Fibroblast of skin of back (primary cell): ENCODE measurements around the gene TNXB. TPM values are rescaled to one million over a fixed set of nuclear protein-coding genes. Genes with fewer than 3 reads are reported as not detected.

Experiments used
- DNase-seq: peaks from one replicate; pipeline ENCODE4 v3.0.0-alpha.2; 2013
- polyA plus RNA-seq, 2 experiments: library from polyadenylated mRNA; unstranded; fragments of 120-200 nt; gene quantifications; one replicate each; pipeline ENCODE4 v1.2.1, GENCODE V29; 2013; ENCODE audit not compliant: insufficient read length in 2 of 2

The TNXB gene, protein sequence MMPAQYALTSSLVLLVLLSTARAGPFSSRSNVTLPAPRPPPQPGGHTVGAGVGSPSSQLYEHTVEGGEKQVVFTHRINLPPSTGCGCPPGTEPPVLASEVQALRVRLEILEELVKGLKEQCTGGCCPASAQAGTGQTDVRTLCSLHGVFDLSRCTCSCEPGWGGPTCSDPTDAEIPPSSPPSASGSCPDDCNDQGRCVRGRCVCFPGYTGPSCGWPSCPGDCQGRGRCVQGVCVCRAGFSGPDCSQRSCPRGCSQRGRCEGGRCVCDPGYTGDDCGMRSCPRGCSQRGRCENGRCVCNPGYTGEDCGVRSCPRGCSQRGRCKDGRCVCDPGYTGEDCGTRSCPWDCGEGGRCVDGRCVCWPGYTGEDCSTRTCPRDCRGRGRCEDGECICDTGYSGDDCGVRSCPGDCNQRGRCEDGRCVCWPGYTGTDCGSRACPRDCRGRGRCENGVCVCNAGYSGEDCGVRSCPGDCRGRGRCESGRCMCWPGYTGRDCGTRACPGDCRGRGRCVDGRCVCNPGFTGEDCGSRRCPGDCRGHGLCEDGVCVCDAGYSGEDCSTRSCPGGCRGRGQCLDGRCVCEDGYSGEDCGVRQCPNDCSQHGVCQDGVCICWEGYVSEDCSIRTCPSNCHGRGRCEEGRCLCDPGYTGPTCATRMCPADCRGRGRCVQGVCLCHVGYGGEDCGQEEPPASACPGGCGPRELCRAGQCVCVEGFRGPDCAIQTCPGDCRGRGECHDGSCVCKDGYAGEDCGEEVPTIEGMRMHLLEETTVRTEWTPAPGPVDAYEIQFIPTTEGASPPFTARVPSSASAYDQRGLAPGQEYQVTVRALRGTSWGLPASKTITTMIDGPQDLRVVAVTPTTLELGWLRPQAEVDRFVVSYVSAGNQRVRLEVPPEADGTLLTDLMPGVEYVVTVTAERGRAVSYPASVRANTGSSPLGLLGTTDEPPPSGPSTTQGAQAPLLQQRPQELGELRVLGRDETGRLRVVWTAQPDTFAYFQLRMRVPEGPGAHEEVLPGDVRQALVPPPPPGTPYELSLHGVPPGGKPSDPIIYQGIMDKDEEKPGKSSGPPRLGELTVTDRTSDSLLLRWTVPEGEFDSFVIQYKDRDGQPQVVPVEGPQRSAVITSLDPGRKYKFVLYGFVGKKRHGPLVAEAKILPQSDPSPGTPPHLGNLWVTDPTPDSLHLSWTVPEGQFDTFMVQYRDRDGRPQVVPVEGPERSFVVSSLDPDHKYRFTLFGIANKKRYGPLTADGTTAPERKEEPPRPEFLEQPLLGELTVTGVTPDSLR (N-terminal part only)
- polyA plus RNA-seq (2013, experiment 1 of 2; ENCODE audit: insufficient read length), result 50.1 TPM
- 35.9 TPM for polyA plus RNA-seq (2013, experiment 2 of 2; ENCODE audit: insufficient read length)

DNA sequence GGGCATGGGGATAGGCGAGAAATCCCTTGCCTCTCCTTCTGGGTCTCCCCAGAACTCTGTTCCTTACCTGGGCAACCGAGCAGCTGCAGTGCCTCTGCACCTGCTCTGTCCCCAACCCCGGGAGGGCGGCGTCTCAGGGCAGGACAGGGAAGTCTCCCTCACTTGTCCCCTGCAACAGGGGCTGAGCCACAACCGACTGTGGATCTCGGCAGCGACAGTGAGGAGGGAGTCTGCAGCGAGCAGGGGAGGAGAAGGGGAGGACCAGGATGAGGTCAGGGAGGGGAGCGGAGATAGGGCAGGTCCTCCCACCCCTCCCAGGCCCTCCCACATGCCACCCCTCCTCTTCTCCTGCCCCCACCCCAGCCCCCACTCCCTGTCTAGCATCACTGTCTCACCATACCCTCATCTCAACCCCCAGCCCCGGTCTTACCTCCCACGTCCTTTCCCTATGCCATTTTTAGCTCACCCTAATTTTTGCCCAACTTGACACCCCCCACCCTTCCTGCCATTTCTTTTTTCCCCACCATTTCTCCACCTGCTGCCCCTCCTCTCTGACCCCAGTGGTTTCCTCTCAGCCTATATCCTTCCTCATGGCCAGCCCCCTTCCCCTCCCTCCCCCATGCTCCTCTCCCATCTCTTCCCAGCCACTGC, at the start of gene TNXB:
Gene TNXB (minus strand): TSS at position 225 of the 651 bp plus-strand sequence. CDS start 11,140 bp downstream, outside the sequence.
- DNase-seq, result no peak

DNA sequence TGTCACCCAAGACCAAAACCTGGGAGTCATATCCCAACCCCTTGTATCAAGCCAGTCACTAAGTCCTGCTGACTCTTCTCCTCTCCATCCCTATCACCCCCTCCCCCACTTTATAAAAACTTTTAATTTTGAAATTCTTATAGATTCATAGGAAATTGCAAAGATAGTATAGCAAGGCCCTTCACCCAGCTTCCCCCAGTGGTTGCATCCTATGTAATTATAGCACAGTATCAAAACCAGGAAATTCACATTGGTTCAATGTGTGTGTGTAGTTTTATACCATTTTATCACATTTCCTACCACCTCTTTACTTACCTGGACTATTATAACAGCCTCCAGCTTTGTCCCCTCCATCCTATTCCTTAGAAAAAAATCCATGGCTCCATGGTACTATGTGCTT, 48.9 kb upstream of the TNXB start:
- DNase-seq, result no peak

DNA sequence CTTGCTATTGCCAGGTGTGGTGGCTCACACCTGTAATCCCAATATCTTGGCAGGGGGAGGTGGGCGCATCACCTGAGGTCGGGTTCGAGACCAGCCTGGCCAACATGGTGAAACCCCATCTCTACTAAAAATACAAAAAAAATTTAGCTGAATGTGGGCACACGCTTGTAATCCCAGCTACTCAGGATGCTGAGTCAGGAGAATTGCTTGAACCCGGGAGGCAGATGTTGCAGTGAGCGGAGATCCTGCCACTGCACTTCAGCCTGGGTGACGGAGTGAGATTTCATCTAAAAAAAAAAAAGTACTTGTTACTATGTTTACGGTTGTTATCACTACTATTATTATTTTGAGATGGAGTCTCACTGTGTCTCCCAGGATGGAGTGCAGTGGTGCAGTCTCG, 47.8 kb upstream of the TNXB start:
- DNase-seq, result no peak

DNA sequence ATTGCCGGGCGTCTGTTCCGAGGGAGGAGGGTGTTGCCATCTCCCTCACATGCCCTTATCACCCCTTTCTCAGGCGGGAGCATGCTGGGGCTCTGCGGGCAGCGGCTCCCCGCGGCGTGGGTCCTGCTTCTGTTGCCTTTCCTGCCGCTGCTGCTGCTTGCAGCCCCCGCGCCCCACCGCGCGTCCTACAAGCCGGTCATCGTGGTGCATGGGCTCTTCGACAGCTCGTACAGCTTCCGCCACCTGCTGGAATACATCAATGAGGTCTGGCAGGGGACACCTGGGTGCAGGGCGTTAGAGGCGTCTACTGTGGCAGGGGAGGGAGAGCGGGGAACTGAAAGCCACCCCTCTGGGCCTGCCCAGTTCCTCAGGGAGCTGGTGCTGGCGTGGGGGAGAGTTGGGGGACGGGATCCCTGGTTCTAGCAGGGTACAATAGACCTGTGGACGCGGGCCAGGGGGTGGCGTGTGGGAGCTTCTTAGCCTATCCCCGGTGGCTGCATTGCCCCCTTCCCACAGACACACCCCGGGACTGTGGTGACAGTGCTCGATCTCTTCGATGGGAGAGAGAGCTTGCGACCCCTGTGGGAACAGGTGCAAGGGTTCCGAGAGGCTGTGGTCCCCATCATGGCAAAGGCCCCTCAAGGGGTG, 45.5 kb upstream of the TNXB start:
- peak; percentile 66 for DNase-seq

DNA sequence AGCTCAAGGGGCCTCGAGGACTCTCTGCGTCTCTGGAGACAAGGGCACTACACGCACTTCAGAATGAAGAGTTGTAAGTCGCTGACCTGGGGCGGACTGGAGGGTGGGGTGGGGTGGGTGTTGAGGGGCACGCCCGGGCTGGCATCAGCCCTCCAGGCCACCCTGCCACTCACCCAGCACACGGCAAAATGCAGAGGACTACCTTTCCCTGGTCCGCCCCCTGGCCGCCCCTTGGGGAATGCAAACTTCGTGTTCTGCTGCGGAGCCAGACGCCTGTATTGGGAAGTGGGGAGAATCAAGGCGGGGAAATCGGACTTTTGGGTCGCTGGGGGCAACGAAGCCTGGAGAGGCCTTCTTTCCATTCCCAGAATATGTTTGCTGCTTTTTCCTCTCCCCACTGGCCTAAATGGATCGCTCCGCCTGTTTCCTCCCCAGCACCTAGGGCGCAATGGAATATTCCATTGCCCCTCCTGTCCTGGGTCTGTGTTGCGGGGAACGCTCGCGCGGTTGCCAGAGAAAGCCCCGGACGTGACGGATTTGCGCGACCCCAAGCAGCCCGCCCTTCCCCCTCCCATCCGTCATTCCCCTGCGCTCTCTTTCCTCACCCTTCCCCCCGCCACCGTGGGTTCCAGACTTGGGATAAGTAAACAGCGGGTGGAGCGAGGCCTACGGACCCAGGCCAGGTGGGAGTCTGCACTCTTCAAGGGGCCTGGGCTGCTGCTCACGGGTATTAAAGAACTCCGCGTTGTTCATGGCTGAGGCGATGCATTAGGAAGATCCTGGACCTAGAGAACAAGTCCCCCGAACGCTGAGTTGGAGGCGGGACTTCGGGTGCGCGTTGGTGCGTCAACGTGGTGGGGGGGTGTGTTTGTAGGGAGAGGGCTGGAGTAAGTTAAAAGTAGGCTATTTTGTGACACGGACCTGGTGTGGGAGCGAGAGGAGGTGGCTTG, 44.7 kb upstream of the TNXB start, which contains the start of gene PPT2:
Gene PPT2 (plus strand): TSS at position 578 of the 950 bp plus-strand sequence. CDS start 454 bp downstream, outside the sequence.
- DNase-seq, result peak; percentile 93

DNA sequence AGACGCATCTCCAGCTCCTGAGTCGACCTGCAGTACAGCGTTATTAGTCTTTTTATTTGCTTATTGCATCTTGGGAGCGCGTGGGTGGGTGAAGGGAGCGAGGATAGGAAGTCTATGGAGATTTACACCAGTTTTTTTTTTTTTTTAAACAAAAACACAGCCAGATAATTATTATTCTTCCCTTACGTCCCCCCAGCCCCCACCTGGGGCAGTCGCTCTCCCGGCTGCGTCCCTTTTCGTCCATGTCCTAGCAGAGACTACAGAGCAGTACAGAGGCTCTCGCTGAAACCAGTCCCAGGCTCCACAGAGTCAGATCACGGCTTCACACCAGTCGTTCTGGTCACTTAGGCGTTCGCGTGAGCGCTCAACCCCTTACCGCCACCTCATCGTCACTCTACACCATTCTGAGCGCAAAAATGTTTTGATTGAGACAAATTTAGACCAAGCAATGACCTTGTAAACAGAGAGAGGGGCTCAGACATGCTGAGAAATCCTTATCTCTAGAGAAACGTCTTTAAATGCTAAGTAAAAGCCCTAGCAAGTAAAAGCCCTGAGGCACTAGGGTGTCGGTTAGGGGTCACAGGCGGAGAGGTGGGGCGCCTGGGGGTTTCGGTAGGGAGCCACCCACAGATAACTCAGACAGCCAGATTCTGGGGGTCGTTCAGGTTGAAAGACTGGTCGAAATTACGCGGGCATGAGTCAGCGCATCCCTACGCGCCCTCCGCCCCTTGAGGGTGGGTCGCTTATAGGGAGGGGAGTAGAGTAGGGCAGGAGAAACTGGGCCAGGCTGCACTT, 43.8 kb upstream of the TNXB start:
- peak; percentile 57 for DNase-seq

DNA sequence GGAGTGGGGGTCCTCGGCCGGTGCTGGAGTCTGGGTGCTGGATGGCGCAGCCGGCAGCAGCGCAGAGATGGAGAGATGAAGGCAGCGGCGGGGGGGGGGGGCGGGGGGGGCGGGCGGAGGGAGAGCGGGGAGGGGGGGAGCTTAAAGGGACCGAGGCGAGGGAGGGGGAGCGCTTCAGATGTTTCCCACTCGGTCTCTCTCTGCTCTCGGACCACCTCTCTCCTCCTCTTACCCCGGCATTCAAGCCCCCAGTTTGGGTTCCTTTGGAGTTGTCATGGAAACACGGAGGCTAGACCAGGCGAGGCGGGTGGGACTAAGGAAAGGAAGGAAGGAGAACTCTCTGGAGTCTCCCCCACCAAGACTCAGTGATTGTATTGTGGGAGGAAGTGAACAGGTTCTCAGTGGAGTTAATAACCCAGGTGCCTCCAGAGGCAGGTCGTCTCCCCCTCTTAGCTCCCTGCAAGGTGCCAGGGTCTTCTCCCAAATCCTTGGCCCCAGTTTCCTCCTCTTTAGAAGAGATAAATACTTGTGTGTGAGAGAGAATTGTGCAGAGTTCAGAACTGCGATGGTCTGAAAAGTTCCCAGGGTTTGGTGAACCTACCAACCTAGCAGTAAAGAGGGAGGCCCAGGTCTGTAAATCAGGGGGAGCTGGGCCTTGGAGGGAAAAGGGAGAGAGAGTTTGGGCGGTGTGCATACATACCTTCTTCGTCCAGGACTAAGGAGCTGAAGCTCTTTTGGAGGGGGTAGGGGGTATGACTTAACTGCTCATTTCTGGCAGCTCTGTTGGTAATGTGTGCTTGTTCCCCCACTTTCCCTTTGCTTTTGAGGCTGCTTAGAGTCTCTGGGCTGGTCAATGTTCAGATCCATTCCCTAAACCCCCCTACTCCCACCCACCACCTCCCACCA, 43.0 kb upstream of the TNXB start, which contains the start of gene PRRT1:
Gene PRRT1 (minus strand): TSS at position 77 of the 906 bp plus-strand sequence. CDS start 112 bp downstream, outside the sequence.
- no peak for DNase-seq

DNA sequence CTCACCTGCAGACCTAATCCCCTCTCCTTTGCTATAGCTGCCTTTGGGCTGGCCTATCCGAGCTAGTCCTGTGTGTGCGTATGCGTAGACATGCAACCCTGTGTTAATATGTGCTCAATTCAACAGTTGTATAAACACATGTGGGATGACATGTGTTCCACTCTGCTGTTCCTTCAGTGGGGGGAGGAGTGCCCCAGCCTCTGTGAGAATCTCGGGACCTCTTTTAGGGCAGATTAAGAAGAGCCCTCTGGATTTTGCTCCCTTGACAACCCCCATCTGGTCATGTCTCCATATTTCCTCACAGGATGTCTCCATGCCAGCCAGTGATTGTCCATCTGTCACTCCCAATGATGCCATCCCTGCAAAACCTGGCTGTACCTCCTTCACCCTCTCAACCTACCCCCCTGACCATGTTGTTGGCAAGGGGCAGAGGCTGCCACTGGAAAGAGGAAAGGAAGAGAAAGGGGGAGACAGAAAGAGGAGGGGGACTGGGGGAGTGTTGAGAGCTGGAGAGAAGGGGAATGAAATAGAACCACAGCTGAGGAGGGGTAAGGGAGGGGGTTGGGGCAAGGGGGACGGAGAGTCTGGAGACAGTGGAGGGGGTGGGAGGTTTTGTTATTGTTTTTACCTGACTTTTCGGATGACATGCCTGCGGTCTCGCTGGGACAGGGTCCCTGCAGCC, 42.2 kb upstream of the TNXB start:
- no peak for DNase-seq

DNA sequence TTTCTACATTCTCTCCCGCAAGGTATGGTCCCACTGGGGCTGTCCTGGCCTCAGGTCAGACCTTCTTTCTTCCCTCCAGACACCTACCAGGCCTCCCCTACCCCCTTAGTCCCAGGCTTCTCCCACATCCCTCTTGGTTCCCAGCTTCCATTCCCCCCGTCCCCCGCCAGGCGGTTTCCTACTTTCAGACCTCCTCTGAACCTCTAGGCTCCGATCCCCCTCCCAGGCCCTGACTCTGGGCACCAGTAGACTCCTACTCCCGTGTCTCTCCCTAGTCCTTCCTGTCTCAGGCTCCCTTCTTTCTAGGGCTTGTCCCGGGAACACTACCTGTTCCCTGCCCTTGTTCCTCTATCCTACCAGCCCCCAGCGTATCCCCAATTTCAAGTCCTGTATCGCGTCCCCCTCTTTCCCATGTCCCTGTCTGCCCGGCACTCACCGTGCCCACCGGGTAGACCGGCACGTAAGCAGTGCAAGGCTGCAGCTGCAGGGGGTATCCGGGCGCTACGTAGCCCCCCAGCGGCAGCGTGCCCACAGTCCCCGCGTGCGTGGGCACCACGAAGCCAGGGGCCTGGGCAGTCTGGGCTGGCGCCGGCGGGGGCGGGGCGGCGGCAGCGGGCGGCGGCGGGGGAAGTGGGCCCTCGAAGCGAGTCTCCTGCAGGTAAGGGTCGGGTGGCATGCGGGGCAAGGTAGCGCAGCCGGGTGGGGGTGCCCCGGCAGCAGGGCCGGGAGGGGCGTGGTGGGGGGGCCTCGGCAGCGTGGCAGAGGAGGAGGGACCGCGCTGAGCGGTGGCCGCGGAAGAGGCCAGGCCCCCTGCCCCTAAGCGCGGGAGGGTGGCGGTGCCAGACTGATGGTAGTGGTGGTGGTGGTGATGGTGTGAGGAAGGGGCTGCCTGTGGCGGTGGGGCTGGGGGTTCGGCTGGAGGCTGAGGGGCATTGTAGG, 41.1 kb upstream of the TNXB start:
- no peak for DNase-seq

DNA sequence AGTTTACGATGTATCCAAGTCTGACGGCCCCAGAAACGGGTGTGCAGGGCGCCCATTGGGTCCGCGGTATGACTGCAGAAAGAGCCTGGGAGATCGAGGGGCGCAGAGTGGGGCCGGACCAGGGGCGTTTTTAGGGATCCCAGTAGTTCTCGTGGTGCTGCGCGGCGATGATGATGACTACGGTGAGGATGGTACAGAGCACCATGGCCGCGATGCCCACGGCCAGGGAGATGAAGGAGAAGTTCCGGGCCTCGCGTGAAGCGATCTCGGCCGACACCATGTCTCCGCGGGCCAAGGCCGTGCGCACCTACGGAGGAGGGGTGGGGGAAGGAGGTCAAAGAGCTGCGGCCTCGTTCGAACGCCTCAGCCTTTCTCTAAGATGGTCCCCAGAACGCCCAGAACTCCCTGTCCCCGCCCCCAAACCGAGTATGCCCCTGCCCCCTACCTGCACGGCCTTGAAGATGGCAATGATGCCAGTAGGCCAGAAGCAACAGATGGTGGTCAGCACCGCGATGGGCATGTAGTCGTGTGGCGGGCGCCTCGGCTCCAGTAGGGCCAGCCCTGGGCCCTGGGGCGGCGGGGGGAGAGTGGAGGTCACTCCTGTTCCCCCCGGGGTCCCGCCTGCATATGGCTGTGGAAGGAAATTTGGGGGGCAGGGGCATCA, 40.1 kb upstream of the TNXB start:
- DNase-seq, result no peak

DNA sequence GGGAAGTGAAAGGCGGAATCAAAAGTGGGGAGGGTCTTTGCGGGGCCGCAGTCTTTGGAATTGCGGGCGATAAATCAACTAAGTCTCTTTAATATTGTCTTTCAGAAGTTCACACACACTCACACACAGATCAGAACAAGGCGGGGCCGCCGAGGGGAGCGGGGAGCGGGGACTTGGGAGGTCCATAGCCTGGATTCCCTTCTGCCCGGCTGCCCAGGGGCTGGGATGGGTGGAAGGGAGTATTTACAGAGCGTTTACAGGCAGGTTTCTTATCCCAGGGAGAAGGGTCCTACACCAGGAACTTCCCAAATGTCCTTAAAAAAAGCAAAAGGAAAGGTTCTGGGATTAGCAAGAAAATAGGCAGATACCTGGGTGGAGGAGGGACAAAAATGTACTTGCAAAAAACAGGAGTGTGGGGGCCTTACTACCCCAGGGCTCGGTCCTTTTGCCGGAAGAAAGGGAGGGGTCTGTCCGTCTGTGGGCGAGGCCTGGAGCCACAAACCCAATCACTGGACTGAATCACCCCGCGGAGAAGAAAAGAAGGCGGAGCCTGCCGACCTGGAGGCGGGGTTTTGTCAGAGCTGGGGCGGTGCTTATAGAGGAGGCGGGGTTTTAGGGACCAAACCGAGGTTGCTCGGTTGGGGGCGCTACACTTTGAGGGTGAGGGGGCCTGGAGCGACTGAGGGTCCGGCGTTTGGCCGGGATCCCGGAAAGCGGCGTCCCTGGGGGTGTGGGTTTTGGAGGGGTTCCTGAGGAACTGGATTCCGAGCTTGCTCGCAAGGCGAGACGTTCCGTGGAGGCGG, 39.4 kb upstream of the TNXB start:
- DNase-seq, result no peak

DNA sequence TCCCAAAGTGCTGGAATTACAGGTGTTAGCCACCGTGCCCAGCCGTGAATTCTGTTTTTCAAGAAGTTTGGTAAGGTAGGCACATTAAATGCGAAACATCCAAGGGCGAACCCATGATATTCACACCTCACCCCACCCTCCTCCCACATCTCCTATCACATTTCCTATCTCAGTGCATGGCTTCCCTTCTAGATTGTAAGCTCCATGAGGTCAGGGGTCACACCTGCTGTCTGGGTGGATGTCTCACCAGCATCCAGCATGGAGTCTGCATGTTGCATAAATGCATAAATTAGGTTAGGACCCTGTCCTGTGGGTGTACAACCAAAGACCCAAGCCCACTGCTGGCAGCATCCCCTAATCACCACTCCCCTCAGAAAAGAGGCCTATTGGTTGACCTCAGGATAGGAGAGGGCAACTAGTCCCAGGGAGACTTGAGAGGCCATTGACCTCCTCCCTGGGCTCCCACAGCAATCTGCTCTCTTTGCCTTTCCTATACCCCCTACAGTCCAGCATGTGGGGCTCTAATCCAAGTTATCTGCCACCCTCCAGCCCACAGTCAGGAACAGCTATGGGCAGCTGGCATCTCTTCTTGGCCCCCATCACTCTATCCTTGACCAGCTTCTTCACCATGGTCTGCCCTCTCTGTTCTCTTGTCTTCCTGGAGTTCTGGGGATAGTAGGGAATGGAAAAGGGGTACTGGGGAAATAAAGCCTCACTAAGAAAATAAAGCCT, 38.4 kb upstream of the TNXB start:
- no peak for DNase-seq

DNA sequence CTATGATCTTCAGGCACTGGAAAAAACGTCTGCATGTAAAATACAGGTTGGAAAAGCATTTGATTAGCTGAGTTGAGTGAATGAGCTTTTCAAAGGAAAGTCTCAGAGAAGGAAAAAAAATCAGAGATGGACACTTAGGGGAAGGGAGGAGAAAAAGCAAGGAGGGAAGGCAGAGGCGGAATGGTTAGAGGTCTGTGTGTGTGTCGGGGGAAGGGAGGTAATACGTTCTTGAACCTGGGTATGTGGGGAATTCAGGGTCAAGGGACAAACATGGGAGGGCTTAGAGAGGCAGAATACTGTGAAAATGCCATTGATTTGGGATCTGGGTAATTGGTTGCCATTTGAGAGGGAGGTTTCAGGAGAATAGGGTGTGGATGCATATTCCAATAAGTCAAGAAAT, 37.5 kb upstream of the TNXB start:
- no peak for DNase-seq

DNA sequence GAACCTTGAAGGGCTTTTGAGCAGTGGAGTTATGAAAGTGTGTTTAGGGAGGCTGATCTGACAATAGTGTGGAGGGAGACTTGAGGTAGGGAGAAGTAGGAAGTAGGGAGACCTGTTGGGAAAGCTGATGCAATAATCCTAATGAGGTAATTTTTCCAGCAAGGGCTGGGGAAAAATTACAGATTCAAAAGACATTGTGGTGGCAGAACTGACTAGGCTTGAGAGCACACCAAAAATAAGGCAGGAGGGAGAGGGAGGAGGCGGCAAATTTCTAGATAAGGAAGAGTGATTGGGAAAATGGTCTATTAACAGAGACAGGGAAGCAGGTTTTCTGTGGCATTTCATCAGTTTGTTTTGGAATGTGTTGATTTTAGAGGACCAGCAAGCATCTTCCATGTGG, 37.1 kb upstream of the TNXB start:
- no peak for DNase-seq
